CD4-positive, alpha-beta T cell treated with Interleukin-15 for 4 hours (primary cell): ENCODE measurements around the gene RBMS1.
"Not testable (repeated sequence)": the region's sequence is repeated elsewhere in the genome, so short reads cannot be mapped to it uniquely, and the experiment has no call there.

Source experiments
- DNase-seq: peaks from one replicate; pipeline ENCODE4 v3.0.0-alpha.2; 2020; ENCODE audit warnings: low spot score

The RBMS1 gene

GRCh38 chr2:160469621-160470204, 23.9 kb downstream of the RBMS1 start:
- no peak for DNase-seq

DNA sequence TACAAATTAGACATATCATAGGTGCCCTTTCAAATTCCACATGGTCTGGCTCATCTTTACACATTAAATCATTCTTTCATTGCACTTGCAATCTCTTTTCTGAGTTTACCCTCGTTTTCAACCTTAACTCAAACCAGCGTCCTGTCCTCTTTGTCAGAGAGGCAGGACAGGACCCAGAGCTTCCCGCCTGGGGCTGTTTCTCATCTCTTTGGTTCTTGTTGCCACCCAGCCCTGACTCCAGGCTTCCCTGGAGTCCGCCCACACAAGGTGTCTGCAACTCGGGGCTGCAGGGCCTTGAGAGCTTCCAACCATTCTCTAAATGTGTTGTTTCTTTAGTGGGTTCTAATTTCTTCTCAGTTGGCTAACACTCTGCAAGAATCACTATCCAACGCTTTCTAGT, 24.4 kb downstream of the RBMS1 start:
- DNase-seq = no peak

- DNase-seq = no peak
These were observed 26.5 kb downstream of the RBMS1 start for GRCh38 chr2:160467086-160467485.

DNA sequence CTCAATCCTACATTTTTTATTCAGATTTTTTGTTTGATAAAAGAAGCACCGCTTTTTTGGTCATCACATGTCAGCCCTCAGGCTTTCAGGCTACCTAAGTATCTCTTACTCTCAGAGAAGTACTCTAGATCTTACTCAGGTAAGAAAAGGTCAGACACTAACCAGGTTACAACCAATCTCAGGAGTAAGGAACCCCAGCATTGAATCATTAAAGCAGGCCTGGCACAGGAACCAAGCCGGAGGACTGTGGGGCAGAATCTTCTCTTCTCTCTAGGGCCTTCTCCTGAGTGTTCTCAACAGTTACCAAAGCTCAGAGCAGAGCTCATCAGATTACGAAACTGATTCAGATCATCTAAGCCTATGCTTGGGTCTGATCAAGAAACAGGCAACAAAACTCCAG, 28.2 kb downstream of the RBMS1 start:
- no peak for DNase-seq

- DNase-seq = no peak
These were observed 28.6 kb downstream of the RBMS1 start for GRCh38 chr2:160465002-160465401.

DNA sequence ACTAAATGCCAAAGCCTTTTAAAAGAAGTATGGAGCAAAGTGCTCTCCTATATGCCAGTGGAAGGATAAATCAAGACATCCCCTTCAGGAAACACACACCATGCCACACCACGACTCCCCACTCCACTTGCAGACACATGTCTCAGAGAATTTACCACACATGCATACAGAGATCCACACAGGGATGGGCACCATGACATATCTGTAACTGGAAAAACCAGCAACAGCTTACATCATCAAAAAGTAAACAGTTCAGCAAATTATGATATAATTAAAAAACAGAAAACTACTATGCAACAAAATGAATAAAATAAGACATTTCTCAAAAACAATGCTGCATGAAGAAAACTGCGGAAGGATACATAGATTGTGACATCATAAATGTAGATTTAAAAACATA, 29.6 kb downstream of the RBMS1 start:
- DNase-seq = no peak

DNA sequence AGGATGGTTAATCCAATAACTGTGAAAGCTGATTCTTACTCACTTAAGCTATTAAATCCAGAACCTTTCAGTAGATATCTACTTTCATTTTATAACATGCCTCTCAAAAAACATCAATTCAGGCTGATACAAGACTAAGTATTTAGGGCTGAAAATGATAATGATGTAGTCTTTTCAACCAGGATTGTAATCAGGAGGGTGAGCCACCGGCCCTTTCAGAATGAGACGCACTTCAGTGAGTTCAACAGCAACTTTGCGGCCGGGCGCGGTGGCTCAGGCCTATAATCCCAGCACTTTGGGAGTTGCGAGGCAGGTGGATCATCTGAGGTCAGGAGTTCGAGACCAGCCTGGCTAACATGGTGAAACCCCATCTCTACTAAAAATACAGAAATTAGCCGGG, 30.4 kb downstream of the RBMS1 start:
- no peak for DNase-seq

DNA sequence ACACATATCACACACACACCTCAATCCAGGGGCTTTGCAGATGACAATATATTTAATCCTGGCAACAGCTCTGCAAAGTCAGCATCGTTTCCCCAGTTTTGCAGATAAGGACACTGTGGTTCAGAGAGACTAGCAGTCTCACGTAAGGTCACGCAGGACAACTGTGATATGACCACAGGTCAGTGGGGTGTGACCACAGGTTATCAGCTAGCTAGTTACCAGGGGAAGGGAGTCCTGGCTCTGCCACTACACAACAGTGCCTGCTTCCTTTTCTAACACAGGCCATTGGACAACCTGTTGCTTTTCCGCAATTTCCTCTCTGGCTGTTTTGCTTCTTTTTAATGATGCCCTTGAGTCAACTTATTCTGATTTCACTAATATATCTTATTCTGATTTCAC, 33.3 kb downstream of the RBMS1 start:
- DNase-seq = no peak

DNA sequence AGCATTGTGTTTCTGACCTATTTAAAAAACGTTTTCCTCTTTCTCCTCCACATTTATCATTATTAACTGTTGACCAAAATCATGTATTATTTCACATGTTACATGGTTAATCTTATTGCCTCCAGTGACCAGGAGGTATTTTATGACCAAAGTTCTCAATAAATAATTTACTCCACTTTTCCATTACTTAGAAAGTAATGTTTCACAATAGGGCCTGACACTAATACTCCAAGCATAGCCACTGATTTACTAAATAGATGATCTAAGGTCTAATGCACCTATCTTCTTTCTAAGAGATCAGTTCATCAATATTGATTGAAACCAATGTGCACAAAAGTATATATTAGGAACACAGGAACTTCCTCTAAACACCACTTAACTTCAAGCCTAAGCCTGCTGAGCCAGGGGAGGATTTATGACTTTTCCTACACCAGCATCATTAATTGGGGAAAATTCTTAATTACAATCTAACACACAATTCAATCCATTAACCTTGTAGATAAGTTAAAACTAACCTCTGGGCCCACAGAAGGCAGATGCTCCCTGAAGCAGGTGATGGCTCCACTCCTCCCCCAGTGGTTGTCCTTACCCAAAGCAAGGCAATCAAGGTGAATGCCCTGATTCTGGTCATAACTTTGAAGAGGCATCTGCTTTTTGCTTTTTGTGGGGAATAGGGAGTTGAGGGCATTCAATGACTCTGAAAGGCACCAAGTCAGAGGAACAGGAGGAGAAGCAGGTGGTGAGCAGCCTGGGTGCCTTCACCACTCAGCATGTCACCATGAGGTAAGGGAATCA, 33.9 kb downstream of the RBMS1 start:
- no peak for DNase-seq

- no peak for DNase-seq
These were observed 34.7 kb downstream of the RBMS1 start for GRCh38 chr2:160458718-160459453.

GRCh38 chr2:160457588-160457987, 36.0 kb downstream of the RBMS1 start:
- DNase-seq = peak; percentile 16

DNA sequence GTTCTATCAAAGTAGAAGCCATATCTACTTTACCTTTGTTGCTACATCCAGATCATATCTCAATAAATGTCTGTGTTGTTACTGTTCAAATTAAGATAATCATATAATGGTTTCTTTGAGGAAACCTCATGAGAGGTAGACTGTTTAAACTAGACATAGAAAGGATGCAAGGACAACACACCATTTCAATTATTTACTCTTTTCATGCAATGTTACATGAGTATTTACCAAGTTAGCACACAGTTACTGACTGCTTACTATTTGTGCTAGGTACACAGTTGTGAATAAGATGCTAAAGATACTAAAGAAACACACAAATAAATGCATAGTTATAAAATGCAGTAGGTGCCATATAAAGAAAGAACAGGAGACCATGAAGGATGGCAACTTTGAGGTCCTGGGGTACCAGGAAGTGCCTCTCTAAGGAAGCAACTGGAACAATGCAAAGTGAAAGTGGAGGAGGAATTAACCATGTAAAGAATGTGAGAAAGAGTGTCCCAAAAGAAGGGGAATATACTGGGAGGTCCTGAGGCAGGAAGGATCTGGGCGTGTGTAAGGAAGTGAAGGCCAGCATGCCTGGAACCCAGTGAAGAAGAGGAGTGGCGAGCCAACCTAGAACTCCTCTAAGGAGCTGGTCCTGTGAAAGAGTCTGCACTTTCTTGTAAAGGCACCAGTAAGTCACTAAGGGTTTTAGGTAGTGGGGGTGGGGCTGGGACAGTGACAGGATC, 39.4 kb downstream of the RBMS1 start:
- DNase-seq = no peak

GRCh38 chr2:160453111-160453820, 40.3 kb downstream of the RBMS1 start:
- DNase-seq = no peak

DNA sequence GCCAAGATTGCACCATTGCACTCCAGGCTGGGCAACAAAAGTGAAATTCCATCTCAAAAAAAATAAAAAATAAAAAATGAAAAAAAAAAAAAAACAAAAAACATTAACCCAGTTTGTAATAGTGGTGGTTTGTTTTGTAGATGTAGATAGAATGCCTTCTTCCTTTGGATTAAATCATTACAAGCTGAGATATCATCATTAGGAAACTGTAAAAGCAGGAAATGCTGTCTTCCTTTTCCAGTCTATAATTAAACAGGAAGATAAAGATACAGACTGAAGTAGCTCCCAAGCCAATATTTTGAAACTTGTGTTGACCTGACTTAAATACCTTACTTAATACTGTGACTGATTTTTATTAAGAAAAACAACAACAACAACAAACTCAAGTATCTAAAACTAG, 43.1 kb downstream of the RBMS1 start:
- no peak for DNase-seq

GRCh38 chr2:160448821-160449220, 44.8 kb downstream of the RBMS1 start:
- DNase-seq = not testable (repeated sequence)

DNA sequence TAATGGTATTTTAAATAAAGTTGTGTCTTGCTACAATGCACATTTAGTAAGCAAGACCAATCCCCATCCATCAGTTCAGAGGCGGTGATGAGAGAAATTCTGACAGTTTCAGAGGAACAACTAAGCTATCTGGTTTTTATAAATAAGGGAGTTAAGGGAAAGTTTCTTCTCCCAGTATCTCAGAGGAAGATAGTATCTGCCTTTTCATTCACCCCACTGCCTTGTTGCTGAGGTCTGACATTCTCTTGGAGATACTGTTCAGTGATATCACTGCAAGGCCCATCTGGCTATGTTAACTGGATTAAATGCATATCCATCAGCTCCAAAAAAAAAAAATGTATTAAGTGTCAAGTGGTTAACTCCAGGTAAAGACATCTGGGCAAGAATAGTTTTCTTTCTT, 47.9 kb downstream of the RBMS1 start:
- no peak for DNase-seq

GRCh38 chr2:160442603-160443002, 51.0 kb downstream of the RBMS1 start:
- no peak for DNase-seq

GRCh38 chr2:160440888-160441287, 52.7 kb downstream of the RBMS1 start:
- DNase-seq = no peak

DNA sequence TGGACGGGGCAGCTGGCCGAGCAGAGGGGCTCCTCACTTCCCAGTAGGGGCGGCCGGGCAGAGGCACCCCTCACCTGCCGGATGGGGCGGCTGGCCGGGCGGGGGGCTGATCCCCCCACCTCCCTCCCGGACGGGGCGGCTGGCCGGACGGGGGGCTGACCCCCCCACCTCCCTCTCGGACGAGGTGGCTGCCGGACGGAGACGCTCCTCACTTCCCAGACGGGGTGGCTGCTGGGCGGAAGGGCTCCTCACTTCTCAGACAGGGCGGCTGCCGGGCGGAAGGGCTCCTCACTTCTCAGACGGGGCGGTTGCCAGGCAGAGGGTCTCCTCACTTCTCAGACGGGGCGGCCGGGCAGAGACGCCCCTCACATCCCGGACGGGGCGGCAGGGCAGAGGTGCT, 54.6 kb downstream of the RBMS1 start:
- DNase-seq = not testable (repeated sequence)

GRCh38 chr2:160437273-160437672, 56.3 kb downstream of the RBMS1 start:
- DNase-seq = no peak

DNA sequence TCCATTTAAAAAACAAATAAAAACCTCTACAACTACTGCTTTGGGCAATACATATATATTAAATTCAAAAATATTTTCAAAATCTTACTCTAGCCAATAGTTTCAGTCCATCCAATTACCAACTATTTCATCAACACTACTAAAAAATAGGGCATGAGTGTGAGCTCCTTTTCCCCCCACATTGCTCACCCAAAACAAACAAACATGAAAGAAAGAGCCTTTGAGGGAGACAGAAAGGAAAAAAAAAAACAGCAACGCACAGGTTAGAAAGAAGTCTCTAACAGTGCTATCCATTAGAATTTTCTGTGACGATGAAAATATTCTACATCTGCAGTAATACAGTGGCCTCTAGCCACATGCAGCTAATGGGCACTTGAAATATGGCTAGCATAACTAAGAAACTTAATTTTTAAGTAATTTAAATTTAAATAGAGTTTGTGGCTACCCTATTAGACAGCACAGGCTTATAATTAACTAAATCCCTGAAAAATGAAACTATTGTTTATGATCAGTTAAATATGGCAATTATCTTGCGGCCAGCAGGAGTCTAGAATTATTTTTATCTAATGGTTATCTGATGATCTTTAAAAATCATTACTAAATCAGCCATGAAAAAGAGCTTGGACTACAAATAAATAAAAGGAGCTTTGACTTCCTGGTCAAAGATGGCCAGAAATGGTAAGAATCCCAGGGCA, 59.2 kb downstream of the RBMS1 start:
- no peak for DNase-seq
